Coronary artery (tissue), 2 donors: Measurements from ENCODE around the gene DNAI7.

Experiments
- DNase-seq: peaks from one replicate; pipeline ENCODE4 v3.0.0-alpha.2; 2017; ENCODE audit warnings: low spot score
- H3K27ac ChIP-seq, 2 donors: fragments of 200-600 bp; sonication (generic); one replicate each; pipeline ENCODE4 v1.5.1; 2016 to 2019
- H3K4me3 ChIP-seq: fragments of 200-600 bp; sonication (generic); 2 replicates; pipeline ENCODE4 v1.5.1; 2016; ENCODE audit warnings: mild to moderate bottlenecking, moderate library complexity
- TF ChIP-seq, protein P1 (sequence below): fragments of 200-600 bp; sonication (generic); IDR thresholded peaks from one replicate; pipeline ENCODE4 v1.5.1; 2019; ENCODE audit warnings: antibody characterized with exemption

DNAI7 gene

DNA sequence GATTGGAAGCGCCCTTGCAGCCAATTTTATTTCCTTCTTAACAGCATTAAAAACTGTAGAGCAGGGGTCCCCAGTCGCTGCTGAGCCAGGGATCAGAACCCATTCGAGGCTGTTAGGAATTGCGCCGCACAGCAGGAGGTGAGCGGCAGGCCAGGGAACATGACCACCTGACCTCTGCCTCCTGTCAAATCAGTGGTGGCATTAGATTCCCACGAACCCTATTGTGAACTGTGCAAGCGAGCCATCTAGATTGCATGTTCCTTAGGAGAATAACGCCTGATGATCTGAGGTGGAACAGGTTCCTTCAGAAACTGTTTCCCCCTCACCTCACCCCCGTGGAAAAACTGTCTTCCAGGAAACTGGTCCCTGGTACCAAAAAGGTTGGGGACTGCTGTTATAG, 107.4 kb downstream of the DNAI7 start:
- DNase-seq: no peak
- Histone ChIP-seq H3K4me3 (no peak overlapping the region), H3K27ac (no peak overlapping the region)
- TF ChIP-seq, protein P1, sequence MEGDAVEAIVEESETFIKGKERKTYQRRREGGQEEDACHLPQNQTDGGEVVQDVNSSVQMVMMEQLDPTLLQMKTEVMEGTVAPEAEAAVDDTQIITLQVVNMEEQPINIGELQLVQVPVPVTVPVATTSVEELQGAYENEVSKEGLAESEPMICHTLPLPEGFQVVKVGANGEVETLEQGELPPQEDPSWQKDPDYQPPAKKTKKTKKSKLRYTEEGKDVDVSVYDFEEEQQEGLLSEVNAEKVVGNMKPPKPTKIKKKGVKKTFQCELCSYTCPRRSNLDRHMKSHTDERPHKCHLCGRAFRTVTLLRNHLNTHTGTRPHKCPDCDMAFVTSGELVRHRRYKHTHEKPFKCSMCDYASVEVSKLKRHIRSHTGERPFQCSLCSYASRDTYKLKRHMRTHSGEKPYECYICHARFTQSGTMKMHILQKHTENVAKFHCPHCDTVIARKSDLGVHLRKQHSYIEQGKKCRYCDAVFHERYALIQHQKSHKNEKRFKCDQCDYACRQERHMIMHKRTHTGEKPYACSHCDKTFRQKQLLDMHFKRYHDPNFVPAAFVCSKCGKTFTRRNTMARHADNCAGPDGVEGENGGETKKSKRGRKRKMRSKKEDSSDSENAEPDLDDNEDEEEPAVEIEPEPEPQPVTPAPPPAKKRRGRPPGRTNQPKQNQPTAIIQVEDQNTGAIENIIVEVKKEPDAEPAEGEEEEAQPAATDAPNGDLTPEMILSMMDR: no peak

DNA sequence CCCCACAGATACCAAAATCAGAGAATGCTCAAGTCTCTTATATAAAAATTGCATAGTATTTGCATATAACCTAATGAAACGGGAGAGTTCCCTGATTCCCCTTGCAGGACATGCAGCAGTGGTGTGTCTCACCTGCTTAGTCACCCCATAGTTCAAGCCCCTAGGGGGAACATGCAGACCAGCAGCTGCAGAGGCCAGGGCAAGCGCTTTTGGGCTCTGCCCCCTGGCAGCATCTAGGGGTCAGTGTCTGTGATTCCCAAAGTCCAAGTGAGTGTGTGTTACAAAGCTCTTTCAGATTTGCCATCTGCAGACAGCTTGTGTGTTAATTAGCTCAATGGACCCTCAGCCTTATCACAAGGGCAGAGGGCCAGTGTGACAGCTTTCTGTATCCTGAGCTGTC, 110.1 kb downstream of the DNAI7 start:
- no peak overlapping the region for H3K27ac ChIP-seq
- TF ChIP-seq, protein P1: no peak
- no peak for DNase-seq
- H3K4me3 ChIP-seq: no peak overlapping the region

DNA sequence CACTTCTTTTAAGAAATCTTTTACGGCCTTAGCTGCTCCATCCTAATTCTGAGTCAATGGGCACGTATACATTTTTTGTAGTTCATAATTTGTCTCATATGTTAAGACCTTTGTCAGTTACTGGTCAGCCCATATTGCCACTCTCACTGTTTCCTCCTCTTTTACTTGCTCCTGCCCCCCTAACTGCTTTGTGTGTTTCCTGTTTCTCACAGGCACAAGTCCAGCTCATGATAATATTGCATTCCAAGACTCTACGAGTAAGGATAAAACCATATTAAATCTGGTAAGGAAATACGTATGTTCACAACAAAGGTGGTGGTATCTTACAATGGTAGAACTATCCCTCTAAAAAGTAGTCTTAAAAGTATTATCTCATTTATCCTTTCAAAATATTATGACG, 111.7 kb downstream of the DNAI7 start:
- Histone ChIP-seq H3K4me3 (no peak overlapping the region), H3K27ac (no peak overlapping the region)
- TF ChIP-seq, protein P1: no peak
- DNase-seq: no peak

DNA sequence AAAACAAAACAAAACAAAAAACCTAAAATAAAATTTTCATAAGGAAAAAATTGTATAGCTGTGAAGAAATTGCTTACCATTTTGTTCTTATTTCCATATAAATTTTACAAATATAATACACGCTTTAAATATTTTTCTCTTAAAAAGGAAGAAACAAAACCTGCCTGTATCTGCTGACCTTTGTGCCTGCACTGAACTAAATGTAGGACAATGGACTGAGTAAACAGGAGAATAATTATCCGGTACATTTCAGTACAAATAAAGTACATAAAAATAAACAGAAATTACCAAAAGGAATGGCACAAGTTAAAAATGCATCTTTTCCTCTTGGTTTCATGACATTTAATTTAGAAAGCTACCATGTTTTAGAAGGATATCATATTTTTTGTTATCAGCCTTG, 112.3 kb downstream of the DNAI7 start:
- DNase-seq: no peak
- H3K27ac ChIP-seq: no peak overlapping the region
- TF ChIP-seq, protein P1: no peak
- no peak overlapping the region for H3K4me3 ChIP-seq

DNA sequence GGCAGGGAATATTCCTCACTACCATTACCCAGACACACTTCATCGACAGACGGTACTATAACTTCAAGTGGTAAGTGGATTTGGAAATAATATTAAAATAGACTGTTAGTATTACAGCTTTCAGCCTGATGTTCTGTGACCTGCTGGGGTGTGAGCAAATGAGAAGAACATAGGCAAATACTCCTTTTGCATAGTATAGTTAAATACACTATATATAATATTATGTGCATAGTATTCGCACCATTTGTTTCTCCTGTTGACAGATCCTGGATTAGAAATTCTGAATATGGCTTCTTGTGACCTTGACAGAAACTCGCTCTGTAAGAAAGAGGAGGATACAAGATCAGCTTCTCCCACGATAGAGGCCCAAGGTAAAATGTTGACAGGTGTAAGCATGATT, 115.6 kb downstream of the DNAI7 start:
- TF ChIP-seq, protein P1: no peak
- Histone ChIP-seq H3K27ac (no peak overlapping the region), H3K4me3 (no peak overlapping the region)
- DNase-seq: no peak

DNA sequence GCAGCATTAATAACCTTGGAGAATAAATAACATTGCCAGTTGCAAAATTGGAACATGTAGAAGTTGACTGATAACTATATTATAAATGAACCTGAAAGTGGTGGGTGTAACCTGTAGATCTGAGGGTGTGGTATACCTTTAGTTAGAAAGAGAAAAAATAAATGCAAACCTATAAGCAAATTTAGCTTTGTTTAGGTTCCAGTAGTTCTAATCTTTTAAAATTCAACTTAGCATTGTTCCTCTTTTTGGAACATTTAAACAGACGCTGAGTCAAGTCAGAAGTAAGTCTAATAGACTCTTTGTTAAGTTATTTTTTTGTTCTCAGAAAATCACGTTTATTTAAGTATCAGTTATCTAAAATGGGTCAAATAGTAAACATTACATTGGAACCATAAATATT, 120.0 kb downstream of the DNAI7 start:
- H3K27ac ChIP-seq: no peak overlapping the region
- TF ChIP-seq, protein P1: no peak
- DNase-seq: no peak
- H3K4me3 ChIP-seq: no peak overlapping the region

DNA sequence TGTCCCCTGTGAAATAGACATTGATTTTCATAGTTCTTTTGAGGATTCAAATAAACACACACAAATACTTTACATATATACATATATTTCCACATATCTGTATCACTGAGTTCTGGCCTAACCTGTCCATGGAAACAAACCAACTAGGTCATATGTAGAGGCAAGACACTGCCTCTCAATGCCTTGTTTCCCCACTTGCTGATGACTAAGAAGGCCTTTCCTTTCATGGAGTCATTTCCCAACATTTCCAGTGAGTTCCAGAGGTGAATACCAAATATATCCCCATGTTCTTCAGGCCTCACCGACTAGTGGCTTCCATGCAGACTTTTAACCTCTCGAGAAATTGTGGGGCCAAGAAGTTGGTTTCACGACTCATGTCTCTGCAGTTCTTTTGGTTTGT, 120.8 kb downstream of the DNAI7 start:
- Histone ChIP-seq H3K27ac (no peak overlapping the region), H3K4me3 (no peak overlapping the region)
- no peak for DNase-seq
- TF ChIP-seq, protein P1: no peak
